ENCODE results near the gene TXNL1. TPM values are rescaled to one million over a fixed set of nuclear protein-coding genes. Genes with fewer than 3 reads are reported as not detected.

The TXNL1 gene
- total and polyA plus RNA-seq, 2 of the 13 experiments (the other 11 are each of a cell fraction or from before 2014, with no cell fraction given) = 41.9 to 73.1 TPM

- TF ChIP-seq, protein P1, sequence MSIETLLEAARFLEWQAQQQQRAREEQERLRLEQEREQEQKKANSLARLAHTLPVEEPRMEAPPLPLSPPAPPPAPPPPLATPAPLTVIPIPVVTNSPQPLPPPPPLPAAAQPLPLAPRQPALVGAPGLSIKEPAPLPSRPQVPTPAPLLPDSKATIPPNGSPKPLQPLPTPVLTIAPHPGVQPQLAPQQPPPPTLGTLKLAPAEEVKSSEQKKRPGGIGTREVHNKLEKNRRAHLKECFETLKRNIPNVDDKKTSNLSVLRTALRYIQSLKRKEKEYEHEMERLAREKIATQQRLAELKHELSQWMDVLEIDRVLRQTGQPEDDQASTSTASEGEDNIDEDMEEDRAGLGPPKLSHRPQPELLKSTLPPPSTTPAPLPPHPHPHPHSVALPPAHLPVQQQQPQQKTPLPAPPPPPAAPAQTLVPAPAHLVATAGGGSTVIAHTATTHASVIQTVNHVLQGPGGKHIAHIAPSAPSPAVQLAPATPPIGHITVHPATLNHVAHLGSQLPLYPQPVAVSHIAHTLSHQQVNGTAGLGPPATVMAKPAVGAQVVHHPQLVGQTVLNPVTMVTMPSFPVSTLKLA (IDR thresholded peaks at IDR 0.05) = no peak
- TF ChIP-seq ARID4A (CRISPR knock-in tag; IDR thresholded peaks at IDR 0.05; ENCODE audit: borderline replicate concordance) (peak; percentile 97), PRMT3 (CRISPR knock-in tag; IDR thresholded peaks at IDR 0.05; ENCODE audit: borderline replicate concordance, low read depth) (0 out of 2 replicates have a peak, but pooled peaks have one; percentile 20), YY1 (IDR thresholded peaks at IDR 0.05; ENCODE audit: insufficient read depth, insufficient replicate concordance, low read depth, low read length) (peak; percentile 98), RXRB (CRISPR knock-in tag; IDR thresholded peaks at IDR 0.05; ENCODE audit: borderline replicate concordance) (peak; percentile 61), MLLT10 (CRISPR knock-in tag; IDR thresholded peaks at IDR 0.05) (no peak), ZNF660 (CRISPR knock-in tag; IDR thresholded peaks at IDR 0.05; ENCODE audit: borderline replicate concordance, low read depth) (no peak), ZFP36L2 (CRISPR knock-in tag; IDR thresholded peaks at IDR 0.05) (no peak), ATF1 (CRISPR knock-in tag; IDR thresholded peaks at IDR 0.05) (peak; percentile 56; the same call in 1 of the 2 replicates), GABPA (IDR thresholded peaks at IDR 0.05; ENCODE audit: low read depth, low read length) (peak; percentile 41), GABPA (CRISPR knock-in tag; IDR thresholded peaks at IDR 0.05; ENCODE audit: low read depth) (peak; percentile 81), ZBTB39 (CRISPR knock-in tag; IDR thresholded peaks at IDR 0.05) (no peak)
- TF ChIP-seq, protein P2, sequence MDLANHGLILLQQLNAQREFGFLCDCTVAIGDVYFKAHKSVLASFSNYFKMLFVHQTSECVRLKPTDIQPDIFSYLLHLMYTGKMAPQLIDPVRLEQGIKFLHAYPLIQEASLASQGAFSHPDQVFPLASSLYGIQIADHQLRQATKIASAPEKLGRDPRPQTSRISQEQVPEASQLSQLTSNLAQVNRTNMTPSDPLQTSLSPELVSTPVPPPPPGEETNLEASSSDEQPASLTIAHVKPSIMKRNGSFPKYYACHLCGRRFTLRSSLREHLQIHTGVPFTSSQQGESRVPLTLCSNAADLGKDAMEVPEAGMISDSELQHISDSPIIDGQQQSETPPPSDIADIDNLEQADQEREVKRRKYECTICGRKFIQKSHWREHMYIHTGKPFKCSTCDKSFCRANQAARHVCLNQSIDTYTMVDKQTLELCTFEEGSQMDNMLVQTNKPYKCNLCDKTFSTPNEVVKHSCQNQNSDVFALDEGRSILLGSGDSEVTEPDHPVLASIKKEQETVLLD (CRISPR knock-in tag; IDR thresholded peaks at IDR 0.05; ENCODE audit: low read depth) = peak; percentile 86
These were observed 12.8 kb upstream of the TXNL1 start, which contains the start of gene WDR7 (continued) for GRCh38 chr18:56650944-56651770.

Measured in HepG2 (cell line).